HFF-Myc (cell line): ENCODE measurements around the gene RCVRN.

Experiments
- DNase-seq: peaks from one replicate; pipeline ENCODE4 v3.0.0-alpha.2; 2011; ENCODE audit warnings: low read depth; ENCODE audit errors: extremely low read depth
- H3K4me3 ChIP-seq: replicated peaks from 2 replicates; pipeline ENCODE4 v1.5.1; 2011; ENCODE audit warnings: low read depth, mild to moderate bottlenecking, control low read depth, low read length
- TF ChIP-seq, protein P1 (sequence below): IDR thresholded peaks from 2 replicates; pipeline ENCODE4 v1.5.1; 2012; ENCODE audit warnings: mild to moderate bottlenecking, low read depth, low read length, control low read depth; ENCODE audit errors: missing control alignments

RCVRN gene

DNA sequence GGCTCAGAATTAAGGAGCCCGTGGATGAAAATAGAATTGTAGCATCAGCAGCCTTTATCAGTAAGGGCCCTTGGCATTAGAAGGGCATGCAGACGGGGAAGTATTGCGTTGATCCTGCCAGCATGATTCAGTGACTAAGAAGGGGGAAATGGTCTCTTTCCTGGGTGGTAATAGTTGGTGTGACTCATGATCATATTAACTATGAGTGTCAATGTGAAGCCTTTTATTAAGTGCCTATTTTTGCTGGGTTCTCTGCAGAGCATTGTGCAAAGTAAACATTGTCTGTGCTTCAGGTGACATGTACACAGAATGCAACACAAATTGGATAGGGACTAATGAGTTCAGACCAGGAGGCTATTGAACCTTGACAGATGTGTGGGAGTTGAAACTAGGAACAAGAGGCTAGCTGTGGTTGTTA, 24.5 kb downstream of the RCVRN start:
- no peak for DNase-seq
- TF ChIP-seq, protein P1, sequence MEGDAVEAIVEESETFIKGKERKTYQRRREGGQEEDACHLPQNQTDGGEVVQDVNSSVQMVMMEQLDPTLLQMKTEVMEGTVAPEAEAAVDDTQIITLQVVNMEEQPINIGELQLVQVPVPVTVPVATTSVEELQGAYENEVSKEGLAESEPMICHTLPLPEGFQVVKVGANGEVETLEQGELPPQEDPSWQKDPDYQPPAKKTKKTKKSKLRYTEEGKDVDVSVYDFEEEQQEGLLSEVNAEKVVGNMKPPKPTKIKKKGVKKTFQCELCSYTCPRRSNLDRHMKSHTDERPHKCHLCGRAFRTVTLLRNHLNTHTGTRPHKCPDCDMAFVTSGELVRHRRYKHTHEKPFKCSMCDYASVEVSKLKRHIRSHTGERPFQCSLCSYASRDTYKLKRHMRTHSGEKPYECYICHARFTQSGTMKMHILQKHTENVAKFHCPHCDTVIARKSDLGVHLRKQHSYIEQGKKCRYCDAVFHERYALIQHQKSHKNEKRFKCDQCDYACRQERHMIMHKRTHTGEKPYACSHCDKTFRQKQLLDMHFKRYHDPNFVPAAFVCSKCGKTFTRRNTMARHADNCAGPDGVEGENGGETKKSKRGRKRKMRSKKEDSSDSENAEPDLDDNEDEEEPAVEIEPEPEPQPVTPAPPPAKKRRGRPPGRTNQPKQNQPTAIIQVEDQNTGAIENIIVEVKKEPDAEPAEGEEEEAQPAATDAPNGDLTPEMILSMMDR = no peak
- no peak overlapping the region for H3K4me3 ChIP-seq

- TF ChIP-seq, protein P1 = no peak
- no peak overlapping the region for H3K4me3 ChIP-seq
- DNase-seq = no peak
Observed at GRCh38 chr17:9878786-9879525, 26.1 kb downstream of the RCVRN start.

GRCh38 chr17:9878356-9878755, 26.7 kb downstream of the RCVRN start:
- no peak overlapping the region for H3K4me3 ChIP-seq
- DNase-seq = no peak

GRCh38 chr17:9875441-9875840, 29.6 kb downstream of the RCVRN start:
- no peak overlapping the region for H3K4me3 ChIP-seq
- TF ChIP-seq, protein P1 = no peak
- DNase-seq = no peak

More at GRCh38 chr17:9878356-9878755, 26.7 kb downstream of the RCVRN start:
- TF ChIP-seq, protein P1 = no peak

GRCh38 chr17:9874722-9875121, 30.3 kb downstream of the RCVRN start:
- TF ChIP-seq, protein P1 = no peak
- no peak overlapping the region for H3K4me3 ChIP-seq
- DNase-seq = no peak

DNA sequence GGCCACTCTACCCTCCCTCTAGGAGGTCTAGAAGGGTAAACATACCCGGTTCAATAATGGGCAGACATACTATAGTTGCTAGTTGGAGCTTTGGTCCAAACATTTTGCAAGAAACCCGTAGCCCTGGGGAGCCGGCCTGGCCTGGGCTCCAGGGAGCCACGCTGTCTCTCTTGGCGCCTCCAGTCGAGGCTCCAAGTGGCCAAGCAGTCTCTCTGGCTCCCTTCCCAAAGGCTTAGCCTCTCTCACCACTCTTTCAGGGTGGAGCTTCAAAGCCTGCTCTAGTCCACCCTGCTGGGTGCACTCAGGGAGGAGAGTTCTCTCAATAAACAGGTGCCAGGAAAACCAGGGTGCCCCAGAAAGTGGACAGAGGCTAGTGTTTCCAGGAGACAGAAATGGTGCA, 32.2 kb downstream of the RCVRN start:
- H3K4me3 ChIP-seq = no peak overlapping the region
- DNase-seq = no peak
- TF ChIP-seq, protein P1 = no peak

- TF ChIP-seq, protein P1 = no peak
- no peak for DNase-seq
- no peak overlapping the region for H3K4me3 ChIP-seq
Observed at GRCh38 chr17:9868552-9868951, 36.5 kb downstream of the RCVRN start.
